ENCODE measurements around the gene SUPT5H. TPM values are rescaled to one million over a fixed set of nuclear protein-coding genes. Genes with fewer than 3 reads are reported as not detected.
A peak's percentile ranks its signal among the peaks of the same experiment; 100 is the strongest.
"Not testable (repeated sequence)": the region's sequence is repeated elsewhere in the genome, so short reads cannot be mapped to it uniquely, and the experiment has no call there.

SUPT5H gene
- total and polyA plus RNA-seq, 4 donors: 55.1 to 127 (median 87.9) TPM

- Histone ChIP-seq H3K9ac (ENCODE audit: insufficient read depth in 1 of 2, low read length in 2 of 2) (no peak overlapping the region), H3K36me3 (ENCODE audit: control insufficient read depth in 4 of 4, insufficient read depth in 4 of 4, low read length in 4 of 4) (peaks cover 28 to 53% (median 34%) of the 10 kb centered on the region in 4 donors), H3K4me1 (ENCODE audit: control insufficient read depth in 5 of 5, insufficient read depth in 5 of 5, low read length in 5 of 5) (peaks cover 0 to 4% (median 0%) of the 10 kb centered on the region in 5 donors), H3K4me3 (no peak overlapping the region), H3K27me3 (ENCODE audit: control insufficient read depth in 3 of 3, insufficient read depth in 3 of 3, low read length in 2 of 3) (no peaks in the 10 kb centered on the region), H3K9me3 (ENCODE audit: control insufficient read depth in 4 of 4, insufficient read depth in 3 of 4, low read length in 3 of 4) (peaks cover 0 to 2% (median 0%) of the 10 kb centered on the region in 4 donors), H3K27ac (ENCODE audit: low read depth in 1 of 2, low read length in 1 of 2) (no peak overlapping the region)
- 94 to 98% methylated on average over 2 of the region's 2 CpGs for WGBS, 2 donors
- TF ChIP-seq CTCF (IDR thresholded peaks at IDR 0.05; ENCODE audit: control extremely low read depth, extremely low read depth): no peak
- DNase-seq (no peak), ATAC-seq (ENCODE audit: insufficient read depth, low FRiP score) (no peak)
Measured at GRCh38 chr19:39475748-39476147, 30.4 kb downstream of the SUPT5H start.

GRCh38 chr19:39479319-39479801 is 34.0 kb downstream of the SUPT5H start:
- peaks cover 3 to 13% (median 6%) of the 10 kb centered on the region in 5 donors for H3K4me1 ChIP-seq (ENCODE audit: control insufficient read depth in 5 of 5, insufficient read depth in 5 of 5, low read length in 5 of 5)
- peak in 1 of 3 donors; percentile 22 for DNase-seq
- H3K27me3 ChIP-seq (ENCODE audit: control insufficient read depth in 3 of 3, insufficient read depth in 3 of 3, low read length in 2 of 3); H3K4me3 ChIP-seq; H3K9me3 ChIP-seq (ENCODE audit: control insufficient read depth in 4 of 4, insufficient read depth in 3 of 4, low read length in 3 of 4); ATAC-seq (ENCODE audit: insufficient read depth, low FRiP score); H3K9ac ChIP-seq (ENCODE audit: insufficient read depth in 1 of 2, low read length in 2 of 2): not testable (repeated sequence)
- H3K27ac ChIP-seq (ENCODE audit: low read depth in 1 of 2, low read length in 1 of 2): peak overlapping the region in 1 of 2 donors; percentile 87
- H3K36me3 ChIP-seq (ENCODE audit: control insufficient read depth in 4 of 4, insufficient read depth in 4 of 4, low read length in 4 of 4): peaks cover 8 to 24% (median 17%) of the 10 kb centered on the region in 4 donors
- WGBS, 2 donors: 68 to 78% methylated on average over 11 of the region's 11 CpGs

GRCh38 chr19:39479916-39480315 is 34.5 kb downstream of the SUPT5H start:
- ATAC-seq (ENCODE audit: insufficient read depth, low FRiP score) (no peak), DNase-seq (no peak)
- Histone ChIP-seq H3K36me3 (ENCODE audit: control insufficient read depth in 4 of 4, insufficient read depth in 4 of 4, low read length in 4 of 4) (peaks cover 8 to 18% (median 13%) of the 10 kb centered on the region in 4 donors), H3K27ac (ENCODE audit: low read depth in 1 of 2, low read length in 1 of 2) (peak overlapping the region; percentile 67 to 87), H3K27me3 (ENCODE audit: control insufficient read depth in 3 of 3, insufficient read depth in 3 of 3, low read length in 2 of 3) (no peaks in the 10 kb centered on the region), H3K4me1 (ENCODE audit: control insufficient read depth in 5 of 5, insufficient read depth in 5 of 5, low read length in 5 of 5) (peaks cover 3 to 13% (median 6%) of the 10 kb centered on the region in 5 donors), H3K4me3 (no peak overlapping the region), H3K9ac (ENCODE audit: insufficient read depth in 1 of 2, low read length in 2 of 2) (peak overlapping the region; percentile 48 to 77), H3K9me3 (ENCODE audit: control insufficient read depth in 4 of 4, insufficient read depth in 3 of 4, low read length in 3 of 4) (no peaks in the 10 kb centered on the region)
- WGBS, 2 donors: 27 to 37% methylated on average over 10 of the region's 10 CpGs
- no peak for TF ChIP-seq CTCF (IDR thresholded peaks at IDR 0.05; ENCODE audit: control extremely low read depth, extremely low read depth)

GRCh38 chr19:39480337-39481228 is 35.2 kb downstream of the SUPT5H start, which contains the start of gene TIMM50:
Gene TIMM50 (plus strand): TSS chr19:39480838. CDS start chr19:39480854, 16 bp downstream.
- H3K36me3 ChIP-seq (ENCODE audit: control insufficient read depth in 4 of 4, insufficient read depth in 4 of 4, low read length in 4 of 4): peaks cover 5 to 18% (median 12%) of the 10 kb centered on the region in 4 donors
- peak within 1 kb of the TSS; percentile 90 to 91 for H3K9ac ChIP-seq (ENCODE audit: insufficient read depth in 1 of 2, low read length in 2 of 2)
- H3K27ac ChIP-seq (ENCODE audit: low read depth in 1 of 2, low read length in 1 of 2): peak within 1 kb of the TSS; percentile 67 to 87
- WGBS, 2 donors: 1% methylated on average over 61 to 62 of the region's 62 CpGs
- no peaks in the 10 kb centered on the region for H3K9me3 ChIP-seq (ENCODE audit: control insufficient read depth in 4 of 4, insufficient read depth in 3 of 4, low read length in 3 of 4)
- H3K4me3 ChIP-seq: peak within 1 kb of the TSS; percentile 94
- peaks cover 3 to 13% (median 6%) of the 10 kb centered on the region in 5 donors for H3K4me1 ChIP-seq (ENCODE audit: control insufficient read depth in 5 of 5, insufficient read depth in 5 of 5, low read length in 5 of 5)
- peak; percentile 97 for ATAC-seq (ENCODE audit: insufficient read depth, low FRiP score)
- H3K27me3 ChIP-seq (ENCODE audit: control insufficient read depth in 3 of 3, insufficient read depth in 3 of 3, low read length in 2 of 3): no peaks in the 10 kb centered on the region
- DNase-seq: peak; percentile 97 to 98 (median 98)
- no peak for TF ChIP-seq CTCF (IDR thresholded peaks at IDR 0.05; ENCODE audit: control extremely low read depth, extremely low read depth)
